ENCODE data around the gene NDUFA8. TPM values are rescaled to one million over a fixed set of nuclear protein-coding genes. Genes with fewer than 3 reads are reported as not detected.
A peak's percentile ranks its signal among the peaks of the same experiment; 100 is the strongest.

The NDUFA8 gene
- total RNA-seq, 1 donor from 2014 or later: 52.5 TPM

- ATAC-seq: no peak
Measured at GRCh38 chr9:122183501-122183900, 23.9 kb upstream of the NDUFA8 start.

DNA sequence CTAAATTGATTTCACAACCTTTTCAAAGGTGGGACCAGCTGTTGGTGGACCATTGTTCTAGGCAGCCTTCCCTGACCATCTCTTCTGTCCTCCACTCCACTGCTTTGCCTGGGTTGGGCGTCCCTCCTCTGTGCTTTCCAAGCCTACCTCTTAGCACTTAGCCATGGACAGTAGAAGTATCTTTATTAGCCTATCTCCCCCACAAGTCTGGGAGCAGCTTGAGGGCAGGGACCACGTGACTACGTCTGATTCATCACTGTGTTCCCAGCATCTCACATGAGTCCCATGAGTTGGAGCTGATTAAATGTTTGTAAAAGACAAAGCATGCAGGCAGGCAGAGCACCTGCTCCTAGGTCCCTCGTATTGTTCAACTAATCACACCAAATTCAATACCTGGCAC lies 21.1 kb upstream of the NDUFA8 start:
- ATAC-seq: peak; percentile 32

- ATAC-seq: no peak
Measured at GRCh38 chr9:122179690-122180074, 20.1 kb upstream of the NDUFA8 start.

DNA sequence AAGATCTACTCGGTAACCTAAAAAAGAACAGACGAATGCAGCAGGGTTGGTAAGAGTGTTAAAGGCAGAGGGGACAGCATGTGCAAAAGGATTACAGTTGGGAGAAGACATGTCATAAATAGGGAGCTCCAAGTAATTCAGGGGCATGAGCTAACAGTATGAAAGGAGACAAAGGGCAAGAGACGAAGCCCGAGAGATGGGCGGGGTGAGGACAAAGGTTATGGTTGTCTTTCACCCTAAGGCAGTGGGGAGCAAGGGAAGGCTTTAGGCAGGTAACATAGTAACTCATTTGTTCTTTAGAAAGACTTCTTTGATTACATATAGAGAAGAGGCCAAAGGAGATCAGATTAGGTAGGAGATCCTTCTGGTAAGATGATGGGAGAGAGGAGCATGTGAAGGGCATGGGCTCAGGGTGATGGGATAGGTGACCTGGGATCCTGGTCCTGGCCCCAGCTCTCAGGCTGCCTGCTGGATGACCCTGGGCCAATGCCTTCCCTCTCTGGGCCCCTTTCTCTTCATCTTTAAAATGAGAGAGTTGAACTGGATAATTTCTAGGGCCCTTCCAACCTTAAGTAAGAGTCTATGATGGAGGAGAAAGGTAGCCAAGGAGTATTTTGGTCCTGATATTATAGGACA lies 19.6 kb upstream of the NDUFA8 start:
- ATAC-seq: no peak

DNA sequence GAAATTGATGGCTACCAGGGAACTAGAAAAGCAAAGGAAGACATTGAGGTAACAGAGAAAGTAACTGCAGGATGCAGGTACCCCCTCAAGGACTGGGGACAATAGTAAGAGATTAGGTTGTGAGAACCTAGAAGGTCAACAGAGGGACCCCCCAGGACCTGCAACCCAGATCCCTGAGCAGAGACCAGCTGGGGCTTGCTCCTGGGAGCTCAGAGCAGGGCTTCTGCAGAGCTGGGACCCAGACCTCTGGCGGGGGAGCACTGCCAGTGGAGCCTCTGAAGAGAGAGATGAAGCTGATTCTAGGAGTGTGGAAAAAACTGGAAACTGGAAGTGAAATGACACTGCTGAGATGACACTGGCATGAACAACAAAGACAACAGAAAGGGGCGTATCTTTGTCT lies 17.3 kb upstream of the NDUFA8 start:
- ATAC-seq: no peak

GRCh38 chr9:122173670-122174069 lies 14.1 kb upstream of the NDUFA8 start:
- no peak for ATAC-seq

- no peak for ATAC-seq
Measured at GRCh38 chr9:122172131-122172530, 12.6 kb upstream of the NDUFA8 start.

GRCh38 chr9:122168356-122168755 lies 8.8 kb upstream of the NDUFA8 start:
- ATAC-seq: no peak

DNA sequence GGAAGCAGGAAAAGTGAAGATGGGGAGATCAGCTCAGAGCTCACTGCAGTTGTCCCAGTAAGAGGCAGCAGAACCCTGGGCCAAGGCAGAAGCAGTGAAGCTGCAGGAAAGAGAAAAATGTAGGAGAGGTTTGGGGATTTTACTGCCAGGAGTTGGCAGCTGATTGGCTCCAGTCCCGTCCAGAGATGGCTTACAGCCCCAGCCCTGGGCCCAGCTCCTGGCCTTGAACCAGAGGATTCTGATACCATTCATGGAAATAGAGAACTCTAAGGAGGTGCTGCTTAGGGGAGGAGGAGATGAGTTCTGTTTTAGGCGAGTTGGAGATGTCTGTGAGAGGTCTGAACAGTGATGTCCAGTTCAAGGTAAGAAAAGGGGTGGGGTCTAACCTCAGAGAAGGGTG lies 4.7 kb upstream of the NDUFA8 start:
- no peak for ATAC-seq

- no peak for ATAC-seq
Measured at GRCh38 chr9:122162415-122162814, 2.8 kb upstream of the NDUFA8 start.

GRCh38 chr9:122159925-122160246 lies 307 bp upstream of the NDUFA8 start:
- ATAC-seq: no peak

DNA sequence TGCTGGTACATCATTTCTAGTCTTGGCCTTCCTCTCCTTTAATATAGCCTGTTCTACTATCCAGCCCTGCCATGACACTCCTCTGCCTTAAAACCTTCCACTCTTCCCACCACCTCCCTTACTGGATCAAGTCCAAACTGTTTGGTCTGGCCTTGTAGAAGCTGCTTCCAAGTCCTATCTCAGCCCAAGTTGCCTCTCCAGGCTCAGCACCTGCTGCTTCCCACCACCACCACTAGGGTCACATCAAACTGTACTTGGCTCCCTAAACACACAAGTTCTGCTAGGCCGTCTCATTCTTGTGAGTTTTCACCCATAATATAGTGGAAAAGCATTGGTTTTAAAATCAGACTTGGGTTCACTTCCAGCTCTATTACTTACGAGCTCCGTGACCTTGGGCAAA lies 1.4 kb downstream of the NDUFA8 start:
- peak; percentile 13 for ATAC-seq

DNA sequence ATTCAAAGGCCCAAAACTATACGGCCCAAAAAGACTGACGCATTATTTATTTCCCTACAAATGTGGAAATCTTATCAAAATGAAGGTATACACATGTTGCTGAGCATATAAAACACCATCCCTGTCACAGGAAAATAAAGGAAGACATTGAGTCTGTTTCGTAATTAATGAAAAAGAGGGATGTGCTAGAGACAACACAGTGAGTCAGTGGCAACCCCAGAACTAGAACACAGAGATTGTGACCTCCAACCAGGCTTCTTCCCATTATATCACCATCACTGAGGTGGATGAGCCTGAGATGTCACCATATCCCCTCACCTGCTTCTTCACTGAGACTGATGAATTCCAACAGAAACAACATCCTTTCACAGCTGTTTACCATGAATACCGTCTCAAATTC lies 3.8 kb downstream of the NDUFA8 start:
- ATAC-seq: no peak

- no peak for ATAC-seq
Measured at GRCh38 chr9:122151267-122151828, 8.2 kb downstream of the NDUFA8 start.

DNA sequence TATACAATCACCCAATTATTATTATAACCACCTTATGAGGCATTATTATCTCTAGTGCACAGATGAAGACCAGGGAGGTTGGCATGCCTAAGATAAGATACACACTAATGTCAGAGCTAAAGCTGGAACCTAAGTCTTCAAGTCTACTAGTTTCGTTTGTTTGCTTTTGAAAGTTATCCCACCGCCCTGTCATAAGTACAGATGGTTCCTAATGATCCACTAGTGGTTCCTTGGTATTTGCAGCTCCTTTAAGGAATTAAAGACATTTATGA lies 14.1 kb downstream of the NDUFA8 start:
- ATAC-seq: no peak

GRCh38 chr9:122144836-122145591 lies 14.6 kb downstream of the NDUFA8 start:
- ATAC-seq: peak; percentile 35

DNA sequence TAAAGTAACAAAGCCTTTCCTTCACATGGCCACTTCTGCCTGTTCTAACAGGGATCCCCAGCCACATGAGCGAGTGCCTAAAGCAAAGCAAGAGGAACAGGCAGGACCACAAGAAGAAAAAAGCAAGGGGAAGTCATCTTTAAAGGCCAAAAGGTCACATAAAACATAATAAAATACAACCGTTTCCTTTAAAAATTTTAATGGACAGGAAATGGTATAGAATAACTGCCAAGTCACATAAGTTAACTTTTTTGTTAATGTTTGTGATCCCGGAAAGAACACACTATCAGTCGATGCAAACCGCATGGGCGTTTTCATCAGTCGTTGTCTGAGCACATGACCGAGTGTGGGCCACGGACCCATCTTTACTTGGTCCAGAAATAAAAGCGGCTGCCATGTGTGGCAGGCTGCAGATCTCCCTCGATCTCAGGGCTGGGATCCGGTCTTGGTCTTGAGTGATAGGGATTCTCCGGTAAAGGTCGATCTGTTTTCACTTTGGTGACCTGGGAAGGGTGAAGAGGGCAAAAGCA lies 15.6 kb downstream of the NDUFA8 start:
- no peak for ATAC-seq

GRCh38 chr9:122143296-122143695 lies 16.3 kb downstream of the NDUFA8 start:
- no peak for ATAC-seq

- no peak for ATAC-seq
Measured at GRCh38 chr9:122141671-122142070, 17.9 kb downstream of the NDUFA8 start.

DNA sequence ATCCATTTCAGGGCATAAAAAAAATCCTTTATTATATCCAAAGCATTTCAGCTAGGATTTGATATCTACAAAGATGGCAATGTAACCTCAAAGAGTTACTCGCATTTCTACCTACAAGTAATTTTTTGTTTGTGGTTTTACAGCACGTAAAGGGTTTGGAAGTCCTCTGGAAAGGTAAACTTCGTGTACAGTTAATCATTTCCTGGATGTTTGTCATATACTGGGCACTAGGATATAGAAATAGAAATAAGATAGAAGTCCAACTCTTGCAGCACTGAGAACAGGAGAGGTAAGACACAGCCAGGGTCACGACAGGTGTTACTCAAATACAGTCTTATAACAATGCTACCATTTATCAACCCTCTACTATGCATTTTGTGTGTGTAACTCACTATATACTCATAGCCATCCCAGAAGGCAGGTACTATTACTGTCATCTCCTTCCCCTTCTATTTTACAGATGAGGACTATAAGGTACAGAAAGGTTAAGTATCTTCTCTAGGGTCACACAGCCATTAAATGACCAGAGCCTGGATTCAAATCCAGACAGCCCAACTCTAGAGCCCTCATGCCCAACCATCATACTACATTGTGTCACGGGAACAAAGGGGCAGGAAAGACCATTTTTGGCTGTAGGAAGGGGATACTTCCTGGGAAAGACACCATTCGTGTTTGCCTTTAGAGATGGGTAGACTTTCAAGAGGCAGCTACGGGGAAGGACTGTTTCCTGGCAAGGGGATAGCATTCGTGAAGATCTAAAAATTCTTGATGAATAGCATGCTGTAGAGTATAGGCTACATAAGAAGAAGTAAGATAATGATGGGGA lies 19.0 kb downstream of the NDUFA8 start:
- ATAC-seq: no peak

DNA sequence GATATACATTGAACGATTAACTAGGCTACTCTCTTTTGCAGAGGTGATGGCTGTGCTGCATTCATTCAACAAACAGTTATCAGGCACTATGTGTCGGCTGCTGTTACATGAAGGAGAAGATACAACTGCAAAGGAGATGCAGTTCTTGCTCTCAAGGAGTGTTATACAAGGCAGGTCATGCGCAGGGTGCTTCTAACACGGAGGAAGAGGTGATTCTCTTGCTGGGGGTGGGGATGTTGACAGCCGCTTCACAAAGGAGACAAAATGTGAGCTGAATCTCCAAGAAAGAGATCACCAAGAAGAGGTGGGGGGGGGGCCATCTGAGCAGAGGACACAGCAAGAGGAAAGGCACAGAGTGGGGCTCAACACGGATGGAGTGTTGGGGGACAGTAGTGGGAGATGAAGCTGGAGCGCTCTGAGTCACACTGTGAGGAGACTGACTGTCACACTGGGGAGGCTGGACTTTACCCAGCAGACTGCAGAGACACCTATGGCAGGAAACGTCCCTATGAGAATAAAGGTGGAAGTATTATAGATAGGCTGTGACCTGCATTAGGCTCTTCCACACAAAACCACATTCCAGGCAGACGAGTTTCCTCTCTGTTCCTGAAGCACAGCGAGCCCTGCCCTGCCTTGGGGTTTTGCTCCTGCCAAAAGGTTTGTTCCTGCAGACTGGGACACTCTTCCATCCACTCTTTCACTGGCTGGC lies 20.9 kb downstream of the NDUFA8 start:
- ATAC-seq: peak; percentile 89

DNA sequence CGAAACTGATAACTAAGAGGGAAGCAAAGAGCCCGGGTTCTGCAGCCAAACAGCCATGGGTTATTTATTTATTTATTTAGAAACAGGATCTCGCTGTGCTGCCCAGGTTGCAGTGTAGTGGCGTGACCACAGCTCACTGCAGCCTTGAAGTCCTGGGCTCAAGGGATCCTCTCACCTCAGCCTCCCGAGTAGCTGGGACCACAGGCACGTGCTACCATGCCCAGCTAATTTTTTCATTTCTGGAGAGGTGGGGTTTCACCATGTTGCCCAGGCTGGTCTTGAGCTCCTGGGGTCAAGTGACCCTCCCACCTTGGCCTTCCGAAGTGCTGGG lies 24.1 kb downstream of the NDUFA8 start:
- no peak for ATAC-seq
